GM23338 (cell line): ENCODE results near the gene MT1B.

Source experiments
- CREB1 ChIP-seq: fragments of 250-450 bp; sonication (Bioruptor Pico); IDR thresholded peaks from 2 replicates; pipeline ENCODE4 v1.5.0; 2020; ENCODE audit warnings: low read depth, mild to moderate bottlenecking, moderate library complexity
- EZH2 ChIP-seq: fragments of 200-600 bp; sonication (generic); IDR thresholded peaks from one replicate; pipeline ENCODE4 v1.8.0; 2017; ENCODE audit warnings: antibody characterized with exemption, mild to moderate bottlenecking, low read depth; ENCODE audit not compliant: unreplicated experiment
- EZH2phosphoT487 ChIP-seq: fragments of 200-600 bp; sonication (generic); IDR thresholded peaks from one replicate; pipeline ENCODE4 v1.8.1; 2018; ENCODE audit warnings: antibody characterized with exemption; ENCODE audit not compliant: unreplicated experiment
- JUNB ChIP-seq: IDR thresholded peaks from one replicate; pipeline ENCODE4 v1.6.1; 2016; ENCODE audit warnings: antibody characterized with exemption; ENCODE audit not compliant: unreplicated experiment
- POLR2AphosphoS5 ChIP-seq: IDR thresholded peaks from 2 replicates; pipeline ENCODE4 v1.6.1; 2016; ENCODE audit warnings: antibody characterized with exemption, low read depth
- ZNF331 ChIP-seq: fragments of 250-450 bp; sonication (Bioruptor Pico); IDR thresholded peaks from 2 replicates; pipeline ENCODE4 v1.5.0; 2020; ENCODE audit warnings: low read depth, mild to moderate bottlenecking, moderate library complexity
- TF ChIP-seq, protein P1 (sequence below), 2 experiments: fragments of 200-600 bp in 1 of 2; sonication (generic) in 1 of 2; conservative IDR thresholded peaks; 2 replicates each; pipeline versions ENCODE4 v1.5.1 to v1.6.1; 2016 to 2017; ENCODE audit warnings: antibody characterized with exemption in 2 of 2, low read depth in 2 of 2, mild to moderate bottlenecking in 2 of 2, moderate library complexity in 1 of 2
- TF ChIP-seq, protein P2 (sequence below): IDR thresholded peaks from one replicate; pipeline ENCODE4 v1.6.1; 2018; ENCODE audit warnings: antibody characterized with exemption; ENCODE audit not compliant: unreplicated experiment
- TF ChIP-seq, protein P3 (sequence below): IDR thresholded peaks from 2 replicates; pipeline ENCODE4 v1.6.1; 2016; ENCODE audit warnings: antibody characterized with exemption

DNA sequence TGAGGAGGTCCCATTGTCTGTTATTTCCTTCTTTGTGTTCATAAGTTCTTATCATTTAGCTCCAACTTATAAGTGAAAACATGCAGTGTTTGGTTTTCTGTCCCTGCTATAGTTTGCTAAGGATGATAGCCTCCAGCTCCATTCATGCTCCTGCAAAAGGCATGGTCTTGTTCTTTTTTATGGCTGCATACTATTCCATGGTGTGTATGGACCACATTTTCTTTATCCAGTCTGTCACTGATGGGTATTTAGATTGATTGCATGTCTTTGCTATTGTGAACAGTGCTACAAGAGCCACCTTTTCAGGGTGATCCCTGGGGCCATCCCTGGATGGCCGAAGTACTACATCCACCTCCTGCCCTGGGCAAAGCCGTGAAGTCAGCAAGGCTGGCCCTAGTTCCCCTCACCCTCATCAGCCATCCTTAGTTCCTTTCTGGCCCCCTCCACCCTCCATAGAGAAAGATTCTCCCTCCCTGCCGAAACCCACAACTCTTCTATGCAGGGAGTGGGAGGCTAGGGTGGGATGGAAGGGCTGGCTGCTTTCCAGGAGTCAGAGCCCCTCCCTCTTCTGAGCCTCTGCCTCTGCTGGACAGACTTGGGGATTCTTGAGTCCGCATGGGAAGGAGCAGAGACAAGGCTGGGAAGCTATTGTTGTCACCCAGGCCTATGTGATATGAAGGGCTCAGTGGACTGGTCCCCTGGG is 38.9 kb downstream of the MT1B start:
- TF ChIP-seq EZH2, result no peak
- TF ChIP-seq, protein P1, sequence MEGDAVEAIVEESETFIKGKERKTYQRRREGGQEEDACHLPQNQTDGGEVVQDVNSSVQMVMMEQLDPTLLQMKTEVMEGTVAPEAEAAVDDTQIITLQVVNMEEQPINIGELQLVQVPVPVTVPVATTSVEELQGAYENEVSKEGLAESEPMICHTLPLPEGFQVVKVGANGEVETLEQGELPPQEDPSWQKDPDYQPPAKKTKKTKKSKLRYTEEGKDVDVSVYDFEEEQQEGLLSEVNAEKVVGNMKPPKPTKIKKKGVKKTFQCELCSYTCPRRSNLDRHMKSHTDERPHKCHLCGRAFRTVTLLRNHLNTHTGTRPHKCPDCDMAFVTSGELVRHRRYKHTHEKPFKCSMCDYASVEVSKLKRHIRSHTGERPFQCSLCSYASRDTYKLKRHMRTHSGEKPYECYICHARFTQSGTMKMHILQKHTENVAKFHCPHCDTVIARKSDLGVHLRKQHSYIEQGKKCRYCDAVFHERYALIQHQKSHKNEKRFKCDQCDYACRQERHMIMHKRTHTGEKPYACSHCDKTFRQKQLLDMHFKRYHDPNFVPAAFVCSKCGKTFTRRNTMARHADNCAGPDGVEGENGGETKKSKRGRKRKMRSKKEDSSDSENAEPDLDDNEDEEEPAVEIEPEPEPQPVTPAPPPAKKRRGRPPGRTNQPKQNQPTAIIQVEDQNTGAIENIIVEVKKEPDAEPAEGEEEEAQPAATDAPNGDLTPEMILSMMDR (conservative IDR thresholded peaks at IDR 0.05; ENCODE audit: low read depth in 2 of 2), result no peak
- no peak for TF ChIP-seq POLR2AphosphoS5
- TF ChIP-seq CREB1, result no peak
- TF ChIP-seq EZH2phosphoT487, result no peak
- TF ChIP-seq ZNF331 (CRISPR knock-in tag), result no peak
- no peak for TF ChIP-seq JUNB
- TF ChIP-seq, protein P2, sequence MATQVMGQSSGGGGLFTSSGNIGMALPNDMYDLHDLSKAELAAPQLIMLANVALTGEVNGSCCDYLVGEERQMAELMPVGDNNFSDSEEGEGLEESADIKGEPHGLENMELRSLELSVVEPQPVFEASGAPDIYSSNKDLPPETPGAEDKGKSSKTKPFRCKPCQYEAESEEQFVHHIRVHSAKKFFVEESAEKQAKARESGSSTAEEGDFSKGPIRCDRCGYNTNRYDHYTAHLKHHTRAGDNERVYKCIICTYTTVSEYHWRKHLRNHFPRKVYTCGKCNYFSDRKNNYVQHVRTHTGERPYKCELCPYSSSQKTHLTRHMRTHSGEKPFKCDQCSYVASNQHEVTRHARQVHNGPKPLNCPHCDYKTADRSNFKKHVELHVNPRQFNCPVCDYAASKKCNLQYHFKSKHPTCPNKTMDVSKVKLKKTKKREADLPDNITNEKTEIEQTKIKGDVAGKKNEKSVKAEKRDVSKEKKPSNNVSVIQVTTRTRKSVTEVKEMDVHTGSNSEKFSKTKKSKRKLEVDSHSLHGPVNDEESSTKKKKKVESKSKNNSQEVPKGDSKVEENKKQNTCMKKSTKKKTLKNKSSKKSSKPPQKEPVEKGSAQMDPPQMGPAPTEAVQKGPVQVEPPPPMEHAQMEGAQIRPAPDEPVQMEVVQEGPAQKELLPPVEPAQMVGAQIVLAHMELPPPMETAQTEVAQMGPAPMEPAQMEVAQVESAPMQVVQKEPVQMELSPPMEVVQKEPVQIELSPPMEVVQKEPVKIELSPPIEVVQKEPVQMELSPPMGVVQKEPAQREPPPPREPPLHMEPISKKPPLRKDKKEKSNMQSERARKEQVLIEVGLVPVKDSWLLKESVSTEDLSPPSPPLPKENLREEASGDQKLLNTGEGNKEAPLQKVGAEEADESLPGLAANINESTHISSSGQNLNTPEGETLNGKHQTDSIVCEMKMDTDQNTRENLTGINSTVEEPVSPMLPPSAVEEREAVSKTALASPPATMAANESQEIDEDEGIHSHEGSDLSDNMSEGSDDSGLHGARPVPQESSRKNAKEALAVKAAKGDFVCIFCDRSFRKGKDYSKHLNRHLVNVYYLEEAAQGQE, result no peak
- TF ChIP-seq, protein P3, sequence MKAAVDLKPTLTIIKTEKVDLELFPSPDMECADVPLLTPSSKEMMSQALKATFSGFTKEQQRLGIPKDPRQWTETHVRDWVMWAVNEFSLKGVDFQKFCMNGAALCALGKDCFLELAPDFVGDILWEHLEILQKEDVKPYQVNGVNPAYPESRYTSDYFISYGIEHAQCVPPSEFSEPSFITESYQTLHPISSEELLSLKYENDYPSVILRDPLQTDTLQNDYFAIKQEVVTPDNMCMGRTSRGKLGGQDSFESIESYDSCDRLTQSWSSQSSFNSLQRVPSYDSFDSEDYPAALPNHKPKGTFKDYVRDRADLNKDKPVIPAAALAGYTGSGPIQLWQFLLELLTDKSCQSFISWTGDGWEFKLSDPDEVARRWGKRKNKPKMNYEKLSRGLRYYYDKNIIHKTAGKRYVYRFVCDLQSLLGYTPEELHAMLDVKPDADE, result no peak
